ENCODE data around the gene COQ8B. TPM values are rescaled to one million over a fixed set of nuclear protein-coding genes. Genes with fewer than 3 reads are reported as not detected.

Gene COQ8B
- total and polyA plus RNA-seq, 2 donors (not counting 1 experiment from before 2014, with no cell fraction given), result 58.9 to 62.6 TPM

- ChIA-PET POLR2A (interaction anchor here (0.7 kb wide), 2 partner anchors 755 to 1834 kb away, joined by 3 to 5 read pairs; no protein-coding TSS in a partner anchor), CTCF (interaction anchor here (1.0 kb wide), 1 partner anchor 33 kb away, joined by 5 read pairs; no protein-coding TSS in a partner anchor)
- DNase-seq (no peak), ATAC-seq (ENCODE audit: low read depth) (no peak)
- Histone ChIP-seq H2AFZ (ENCODE audit: insufficient read depth, low read depth, low read length, poor library complexity, severe bottlenecking) (no peak overlapping the region), H3K4me2 (replicated peaks; ENCODE audit: low read depth, low read length, poor library complexity, severe bottlenecking) (no peak overlapping the region), H3K9ac (ENCODE audit: low read length) (no peak overlapping the region), H3K27me3 (replicated peaks in 1 of 4; ENCODE audit: control extremely low read depth in 1 of 4, control insufficient read depth in 3 of 4, insufficient read depth in 4 of 4, low read length in 3 of 4) (no peaks in the 10 kb centered on the region), H4K20me1 (ENCODE audit: control insufficient read depth, insufficient read depth, low read length, poor library complexity, severe bottlenecking) (no peaks in the 10 kb centered on the region), H3K9me3 (ENCODE audit: control extremely low read depth in 1 of 3, control insufficient read depth in 2 of 3, insufficient read depth in 1 of 3, low read length in 2 of 3) (no peaks in the 10 kb centered on the region), H3K79me2 (ENCODE audit: control insufficient read depth, insufficient read depth, low read length) (no peaks in the 10 kb centered on the region), H3K4me1 (ENCODE audit: control insufficient read depth in 2 of 2, insufficient read depth in 2 of 2, low read length in 2 of 2) (no peaks in the 10 kb centered on the region), H3K36me3 (replicated peaks in 1 of 2; ENCODE audit: control extremely low read depth in 1 of 2, control insufficient read depth in 1 of 2, extremely low read depth in 1 of 2, insufficient read depth in 2 of 2, low read length in 1 of 2) (peaks cover 7 to 33% of the 10 kb centered on the region in 2 experiments), H3K27ac (ENCODE audit: low read length in 2 of 2) (no peak overlapping the region), H3K4me3 (ENCODE audit: control extremely low read depth in 1 of 5, extremely low read depth in 1 of 5, insufficient read depth in 1 of 5, low read depth in 2 of 5, low read length in 4 of 5) (no peak overlapping the region)
- TF ChIP-seq CTCF (IDR thresholded peaks at IDR 0.05) (no peak), EZH2 (IDR thresholded peaks at IDR 0.05; ENCODE audit: borderline replicate concordance, insufficient read depth, low read depth, low read length, poor library complexity, severe bottlenecking) (no peak)
- intact Hi-C loops (cut with micrococcal nuclease), result no loop called here
- WGBS (ENCODE audit: insufficient coverage), result 100% methylated on average over 4 of the region's 6 CpGs
- no peaks in the 10 kb centered on the region for H3K27me3 Mint-ChIP-seq
- no peak overlapping the region for H3K27ac Mint-ChIP-seq
- no peaks in the 10 kb centered on the region for H3K9me3 Mint-ChIP-seq (ENCODE audit: insufficient read depth)
- no peaks in the 10 kb centered on the region for H3K4me1 Mint-ChIP-seq
- H3K4me3 Mint-ChIP-seq, result no peak overlapping the region
These were observed 19.7 kb downstream of the COQ8B start for GRCh38 chr19:40697007-40697406.

GRCh38 chr19:40695881-40696280 is 20.8 kb downstream of the COQ8B start:
- Mint-ChIP-seq H3K27me3 (no peaks in the 10 kb centered on the region), H3K4me3 (no peak overlapping the region), H3K4me1 (peaks cover 6% of the 10 kb centered on the region), H3K27ac (no peak overlapping the region), H3K9me3 (ENCODE audit: insufficient read depth) (no peaks in the 10 kb centered on the region)
- H3K79me2 ChIP-seq (ENCODE audit: control insufficient read depth, insufficient read depth, low read length), result no peaks in the 10 kb centered on the region
- H3K4me1 ChIP-seq (ENCODE audit: control insufficient read depth in 2 of 2, insufficient read depth in 2 of 2, low read length in 2 of 2), result peaks cover 5 to 9% of the 10 kb centered on the region in 2 donors
- DNase-seq (no peak), ATAC-seq (ENCODE audit: low read depth) (no peak)
- POLR2A ChIA-PET, result no interaction called here
- TF ChIP-seq EZH2 (IDR thresholded peaks at IDR 0.05; ENCODE audit: borderline replicate concordance, insufficient read depth, low read depth, low read length, poor library complexity, severe bottlenecking) (no peak), CTCF (IDR thresholded peaks at IDR 0.05) (no peak)
- no peak overlapping the region for H3K27ac ChIP-seq (ENCODE audit: low read length in 2 of 2)
- no peaks in the 10 kb centered on the region for H4K20me1 ChIP-seq (ENCODE audit: control insufficient read depth, insufficient read depth, low read length, poor library complexity, severe bottlenecking)
- peaks cover 3 to 25% of the 10 kb centered on the region in 2 experiments for H3K36me3 ChIP-seq (replicated peaks in 1 of 2; ENCODE audit: control extremely low read depth in 1 of 2, control insufficient read depth in 1 of 2, extremely low read depth in 1 of 2, insufficient read depth in 2 of 2, low read length in 1 of 2)
- no peak overlapping the region for H3K9ac ChIP-seq (ENCODE audit: low read length)
- H3K9me3 ChIP-seq (ENCODE audit: control extremely low read depth in 1 of 3, control insufficient read depth in 2 of 3, insufficient read depth in 1 of 3, low read length in 2 of 3), result no peaks in the 10 kb centered on the region
- no peak overlapping the region for H3K4me2 ChIP-seq (replicated peaks; ENCODE audit: low read depth, low read length, poor library complexity, severe bottlenecking)
- intact Hi-C loops (cut with micrococcal nuclease), result no loop called here
- CTCF ChIA-PET, result no interaction called here
- no peak overlapping the region for H3K4me3 ChIP-seq (ENCODE audit: control extremely low read depth in 1 of 5, extremely low read depth in 1 of 5, insufficient read depth in 1 of 5, low read depth in 2 of 5, low read length in 4 of 5)
- WGBS (ENCODE audit: insufficient coverage), result no CpG with 5 or more reads among the region's 5 CpGs
- H3K27me3 ChIP-seq (replicated peaks in 1 of 4; ENCODE audit: control extremely low read depth in 1 of 4, control insufficient read depth in 3 of 4, insufficient read depth in 4 of 4, low read length in 3 of 4), result no peaks in the 10 kb centered on the region
- H2AFZ ChIP-seq (ENCODE audit: insufficient read depth, low read depth, low read length, poor library complexity, severe bottlenecking), result no peak overlapping the region
